Endothelial cell of hepatic sinusoid (primary cell): Measurements from ENCODE around the gene PER1.

Experiments used
- in situ Hi-C: cut with HindIII; loops from 2 replicates; pipeline ENCODE4 v1.10.0; 2017; ENCODE audit warnings: low sequenced_read_pairs

PER1 gene

DNA sequence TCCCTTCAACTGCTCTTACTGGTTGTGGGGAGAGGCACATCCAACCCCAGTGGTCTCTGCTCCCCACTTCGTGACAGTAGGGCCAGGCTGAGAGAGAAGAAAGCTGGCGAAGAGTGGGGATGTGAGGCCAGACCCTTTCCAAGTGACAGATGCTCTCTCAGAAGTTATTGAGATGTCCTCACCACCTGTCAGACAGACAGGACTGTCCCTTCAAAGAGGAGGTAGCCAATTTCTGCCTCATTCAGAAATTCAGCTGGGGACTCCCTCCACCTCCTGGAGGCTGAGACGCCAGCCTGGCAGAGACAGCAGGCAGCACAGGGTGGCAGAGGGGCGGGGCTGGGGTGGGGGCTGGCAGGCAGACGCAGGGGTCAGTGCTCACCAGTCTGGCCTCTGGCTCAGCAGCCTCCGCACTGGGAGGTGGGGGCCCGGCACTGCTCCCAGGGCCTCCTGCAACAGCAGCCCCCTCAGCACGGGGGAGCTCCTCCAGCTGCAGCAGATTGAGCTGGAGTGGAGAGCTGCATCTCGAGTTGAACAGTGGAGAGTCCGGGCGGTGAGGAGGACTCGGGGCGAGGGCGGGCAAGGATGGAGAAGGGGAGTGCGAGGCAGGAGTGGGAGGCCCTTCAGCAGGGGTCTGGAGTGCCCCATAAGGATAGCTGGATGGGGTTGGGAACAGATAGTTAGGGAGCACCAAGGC, 9.2 kb downstream of the PER1 start:
- in situ Hi-C loops, result no loop called here

DNA sequence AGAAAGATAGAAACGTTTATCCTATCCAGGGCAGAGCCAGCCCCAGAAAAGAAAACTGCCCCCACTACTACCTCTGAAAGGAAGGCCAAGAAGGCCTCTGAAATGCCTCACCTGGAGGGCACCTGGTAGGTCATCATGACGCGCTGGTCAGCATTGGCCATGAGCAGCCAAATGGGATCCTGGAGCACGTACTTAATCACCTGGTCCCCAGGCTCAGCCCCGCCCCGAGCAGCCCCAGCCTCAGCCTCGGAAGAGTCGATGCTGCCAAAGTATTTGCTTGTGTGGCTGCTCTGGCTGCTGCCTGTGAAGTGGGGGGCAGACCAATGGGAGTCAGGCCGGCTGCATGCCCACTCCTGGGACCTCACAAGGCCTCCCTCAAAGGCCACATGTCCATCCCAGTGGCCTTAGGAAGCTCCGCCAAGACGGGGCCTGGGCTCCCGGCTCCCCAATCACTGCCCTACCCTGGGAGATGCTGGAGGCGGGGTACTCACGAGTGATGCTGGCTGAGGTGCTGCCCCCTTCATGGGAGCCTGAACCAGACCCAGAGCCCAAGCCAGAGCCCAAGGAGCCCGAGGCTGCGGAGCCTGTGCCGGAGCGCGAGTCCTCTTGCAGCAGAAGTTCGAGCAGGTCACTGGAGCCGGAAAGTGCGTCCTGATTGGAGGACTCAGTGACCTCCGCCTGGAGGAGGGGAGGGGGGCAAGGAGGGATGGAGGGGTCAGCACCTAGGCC, 9.9 kb downstream of the PER1 start:
- in situ Hi-C loops, result no loop called here

DNA sequence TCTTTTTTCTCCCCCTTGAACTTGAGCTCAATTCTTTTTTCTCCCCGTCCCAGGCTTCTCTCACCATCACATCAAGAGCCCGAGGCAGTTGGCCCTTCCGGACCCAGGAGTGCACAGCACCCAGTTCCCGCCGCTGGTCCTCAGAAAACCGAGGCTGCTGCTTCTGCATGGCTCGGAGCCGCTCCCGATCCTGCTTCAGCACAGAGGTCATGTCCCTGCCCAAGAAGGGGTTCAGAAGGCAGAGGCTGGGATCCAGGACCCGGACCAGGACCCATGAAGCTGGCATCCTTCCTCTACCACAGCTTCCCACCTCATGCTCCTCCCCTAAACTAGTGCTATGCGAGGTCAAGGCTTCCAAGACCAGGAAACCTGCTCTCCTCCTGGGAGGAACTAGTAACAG, 10.5 kb downstream of the PER1 start:
- in situ Hi-C loops, result no loop called here

DNA sequence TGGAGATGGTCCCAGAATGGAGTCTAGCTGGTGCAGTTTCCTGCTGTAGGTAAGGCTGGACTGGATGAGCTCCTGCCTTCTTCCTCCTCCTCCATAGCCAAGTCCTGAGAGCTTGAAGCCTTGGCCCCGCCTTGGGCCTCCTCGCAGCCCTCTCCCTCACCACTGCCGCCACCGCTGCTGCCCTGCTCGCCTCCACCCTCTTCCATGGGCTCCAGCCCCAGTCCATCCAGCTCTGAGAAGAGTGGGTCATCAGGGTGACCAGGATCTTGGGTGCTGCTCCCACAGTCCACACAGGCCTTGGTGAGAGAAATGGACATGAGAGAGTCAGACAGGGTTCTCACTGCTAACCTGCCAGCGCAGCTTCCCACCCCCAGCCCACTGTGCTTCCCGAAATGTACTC, 11.2 kb downstream of the PER1 start:
- in situ Hi-C loops, result no loop called here

DNA sequence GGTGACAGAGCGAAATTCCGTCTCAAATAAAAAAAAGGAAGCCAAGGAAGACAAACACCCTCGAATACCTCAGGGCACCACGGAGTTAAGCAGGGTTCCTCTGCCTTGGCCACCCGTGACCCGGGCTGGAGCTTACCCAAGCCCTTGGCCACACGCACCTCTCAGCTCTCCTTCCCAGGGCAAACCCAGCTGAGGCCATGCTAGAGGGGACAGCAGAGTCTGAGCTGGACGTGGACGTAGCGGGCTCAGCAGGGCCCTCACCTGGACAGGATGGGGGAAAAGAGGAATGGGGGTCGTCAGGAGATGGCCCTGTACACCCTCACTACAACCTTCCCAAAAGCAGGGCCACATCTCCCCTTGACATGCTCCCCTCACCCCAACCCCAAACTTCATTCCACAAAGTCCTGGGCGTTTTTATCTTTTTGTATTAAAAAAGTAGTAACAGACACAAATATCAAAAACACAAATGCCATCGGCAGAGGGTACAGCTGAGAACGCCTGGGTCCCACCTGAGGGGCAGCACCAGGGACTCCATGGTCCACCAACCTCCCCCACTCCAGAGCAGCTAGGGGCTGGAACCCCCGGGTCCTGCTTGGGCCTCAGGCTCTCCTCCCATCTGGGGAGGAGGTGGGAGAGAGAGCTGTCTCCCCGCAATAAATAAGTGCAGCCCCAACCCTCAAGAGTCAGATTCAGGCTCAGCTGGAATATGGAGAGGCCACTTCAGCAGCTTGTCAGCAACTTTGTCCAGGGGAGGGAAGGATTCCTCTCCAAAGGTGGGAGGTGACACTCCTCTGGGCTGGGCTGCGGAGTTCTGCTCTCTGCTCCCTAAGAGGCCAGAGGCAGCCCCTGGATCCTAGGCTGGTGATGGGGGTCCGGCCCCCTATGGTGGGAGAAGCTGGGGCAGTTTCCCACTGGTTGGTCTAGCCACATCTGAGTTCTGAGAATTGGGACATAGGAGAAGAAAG, 11.9 kb downstream of the PER1 start:
- in situ Hi-C loops, result no loop called here

DNA sequence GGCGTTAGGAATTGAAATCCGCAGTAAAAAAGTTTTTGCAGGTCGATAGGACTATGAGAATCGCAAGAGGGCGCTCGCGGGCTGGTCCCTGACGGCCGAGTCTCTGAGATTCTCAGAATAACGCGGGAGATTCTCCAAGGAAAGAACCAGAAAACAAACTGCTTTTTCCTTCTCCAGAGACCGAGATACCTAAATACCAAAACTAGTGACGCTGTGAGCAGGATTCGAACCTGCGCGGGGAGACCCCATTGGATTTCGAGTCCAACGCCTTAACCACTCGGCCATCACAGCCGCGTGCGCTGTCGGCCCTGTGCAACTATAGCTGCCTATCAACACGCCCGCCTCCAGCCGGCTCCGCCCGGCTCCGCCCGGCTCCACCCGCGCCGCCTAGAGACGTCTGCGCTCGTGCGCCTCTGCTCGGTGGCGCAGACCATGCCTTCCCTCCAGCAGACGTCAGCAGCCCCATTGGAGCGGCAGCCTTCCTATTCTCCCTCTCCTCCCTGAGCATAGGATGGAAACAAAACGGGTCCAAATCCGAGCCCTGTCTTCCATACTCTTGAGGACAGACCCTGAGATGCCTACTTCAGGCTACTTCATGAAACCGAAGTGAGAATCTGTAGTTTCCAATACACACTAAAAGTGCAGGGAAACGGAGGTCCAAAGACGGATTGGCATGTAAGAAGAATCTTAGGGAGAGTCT, 13.4 kb downstream of the PER1 start:
- in situ Hi-C loops, result no loop called here

DNA sequence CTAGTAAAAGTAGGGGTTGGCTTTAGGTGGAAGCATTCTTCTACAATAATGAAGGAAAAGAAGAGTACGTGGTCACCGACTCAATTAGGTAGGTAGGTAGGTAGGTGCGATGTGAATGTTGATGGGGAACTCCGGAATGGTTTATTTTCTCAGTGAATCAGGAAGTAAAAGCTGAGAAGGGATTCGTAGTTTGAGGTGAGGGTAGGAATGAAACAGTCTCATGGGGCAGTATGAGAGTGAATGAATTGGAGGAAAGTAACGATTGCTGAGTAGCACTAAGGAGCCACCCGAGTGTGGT, 13.9 kb downstream of the PER1 start:
- in situ Hi-C loops, result no loop called here

DNA sequence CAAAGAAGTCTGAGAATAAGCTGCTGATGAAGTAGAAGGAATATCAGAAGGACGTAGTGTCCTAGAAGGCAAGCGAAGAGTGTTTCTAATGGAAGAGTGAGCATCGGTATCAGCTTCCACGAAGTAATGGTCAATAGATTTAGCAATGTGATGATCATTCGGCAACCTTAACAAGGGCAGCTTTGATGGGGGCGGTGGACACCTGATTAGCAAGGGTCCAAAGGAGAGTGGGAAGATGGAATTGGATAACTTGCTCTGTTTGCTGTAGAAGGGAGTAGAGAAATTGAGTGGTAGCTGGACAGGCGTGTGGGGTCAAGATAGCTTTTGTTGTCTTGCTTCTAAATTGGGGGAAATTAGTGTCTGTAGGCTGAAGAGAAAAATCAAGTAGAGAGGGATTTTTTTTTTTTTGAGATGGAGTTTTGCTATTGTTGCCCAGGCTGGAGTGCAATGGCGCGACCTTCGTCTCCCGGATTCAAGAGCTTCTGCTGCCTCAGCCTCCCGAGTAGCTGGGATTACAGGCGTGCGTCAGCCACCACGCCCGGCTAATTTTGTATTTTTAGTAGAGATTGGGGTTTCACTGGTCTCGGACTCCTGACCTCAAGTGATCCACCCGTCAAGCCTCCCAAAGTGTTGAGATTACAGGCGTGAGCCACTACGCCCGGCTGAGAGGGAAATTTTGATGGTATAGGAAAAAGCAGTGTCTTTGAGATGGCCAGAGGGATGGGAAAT, 14.4 kb downstream of the PER1 start:
- in situ Hi-C loops, result no loop called here

DNA sequence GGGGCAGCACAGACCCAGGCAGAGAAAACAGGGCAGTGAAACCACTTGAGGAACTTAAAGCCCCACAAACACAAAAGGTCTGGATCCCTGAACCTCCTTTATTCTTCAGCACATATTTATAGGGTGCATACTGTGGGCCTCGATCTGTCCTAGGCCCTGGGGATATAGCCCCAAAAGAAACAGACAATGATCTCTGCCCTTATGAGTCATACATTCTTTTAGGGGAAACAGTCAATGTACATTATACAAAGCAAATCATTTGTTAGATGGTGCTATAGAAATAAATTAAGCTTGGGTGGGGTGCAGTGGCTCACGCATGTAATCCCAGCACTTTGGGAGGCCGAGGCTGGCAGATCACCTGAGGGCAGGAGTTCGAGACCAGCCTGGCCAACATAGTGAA, 18.3 kb downstream of the PER1 start:
- in situ Hi-C loops, result no loop called here

DNA sequence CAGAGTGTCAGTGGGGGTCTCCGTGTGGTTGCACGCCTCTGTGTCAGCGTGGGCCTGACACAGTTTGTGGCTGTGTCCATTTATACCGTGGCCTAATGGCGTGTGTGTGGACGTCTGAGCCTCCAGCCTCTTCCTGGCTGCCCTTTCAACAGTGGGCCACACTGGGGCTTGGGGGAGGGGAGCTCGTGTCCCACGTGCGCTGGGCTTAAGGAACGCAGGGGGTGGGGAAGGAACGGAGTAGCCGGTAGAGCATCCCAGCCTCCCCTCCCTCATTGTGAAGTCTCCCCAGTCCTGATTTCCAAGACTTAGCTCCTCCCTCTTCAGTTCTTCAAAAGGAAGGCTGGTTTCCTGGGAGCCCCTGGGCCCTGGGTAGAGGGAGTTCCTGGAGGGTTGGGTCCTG, 18.8 kb downstream of the PER1 start:
- in situ Hi-C loops, result no loop called here

DNA sequence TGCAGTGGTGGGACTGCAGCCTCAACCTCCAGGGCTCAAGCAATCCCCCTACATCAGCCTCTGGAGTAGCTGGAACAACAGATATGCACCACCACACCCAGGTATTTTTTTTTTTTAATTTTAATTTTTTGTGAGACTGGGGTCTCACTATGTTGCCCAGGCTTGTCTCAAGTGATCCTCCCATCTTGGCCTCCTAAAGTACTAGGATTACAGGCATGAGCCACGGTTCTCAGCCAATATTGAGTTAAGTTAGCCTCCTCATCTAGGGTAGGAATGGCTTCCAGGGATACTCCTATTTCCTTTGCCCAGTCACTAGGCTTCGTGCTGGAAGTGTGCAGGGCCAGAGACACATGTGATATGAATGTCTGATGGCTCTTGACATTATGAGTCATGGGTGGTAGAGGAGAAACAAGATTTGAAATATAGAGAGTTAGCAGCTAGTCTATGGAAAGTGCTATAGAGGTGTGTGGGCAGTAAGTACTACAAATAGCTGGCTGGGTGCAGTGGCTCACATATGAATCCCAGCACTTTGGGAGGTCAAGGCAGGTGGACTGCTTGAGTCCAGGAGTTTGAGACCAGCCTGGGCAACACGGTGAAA, 20.3 kb downstream of the PER1 start:
- in situ Hi-C loops, result no loop called here

DNA sequence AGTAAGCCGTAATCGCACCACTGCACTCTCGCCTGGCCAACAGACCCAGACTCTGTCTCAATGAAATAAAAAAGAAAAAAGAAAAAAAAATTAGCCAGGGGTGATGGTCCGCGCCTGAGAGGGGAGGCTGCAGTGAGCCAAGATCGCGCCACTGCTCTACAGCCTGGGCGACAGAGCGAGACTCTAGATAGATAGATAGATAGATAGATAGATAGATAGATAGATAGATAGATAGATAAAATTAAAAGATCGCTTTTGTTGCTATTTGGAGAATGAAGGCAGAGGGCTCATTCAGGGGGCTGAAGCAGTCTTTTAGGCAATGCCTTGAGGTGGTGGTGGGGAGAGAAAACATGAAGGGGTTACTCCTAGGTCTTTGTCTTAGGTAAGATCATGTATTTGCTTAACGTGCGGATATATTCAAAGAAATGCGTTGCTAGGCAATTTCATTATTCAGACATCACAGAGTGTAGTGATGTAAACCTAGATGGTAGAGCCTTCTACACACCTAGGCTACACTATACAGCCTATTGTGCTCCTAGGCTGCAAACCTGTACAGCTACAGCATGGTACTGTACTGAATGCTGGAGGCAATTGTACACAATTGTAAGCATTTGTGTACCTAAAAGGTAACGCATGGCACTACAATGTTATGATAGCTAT, 23.9 kb downstream of the PER1 start:
- in situ Hi-C loops, result no loop called here

DNA sequence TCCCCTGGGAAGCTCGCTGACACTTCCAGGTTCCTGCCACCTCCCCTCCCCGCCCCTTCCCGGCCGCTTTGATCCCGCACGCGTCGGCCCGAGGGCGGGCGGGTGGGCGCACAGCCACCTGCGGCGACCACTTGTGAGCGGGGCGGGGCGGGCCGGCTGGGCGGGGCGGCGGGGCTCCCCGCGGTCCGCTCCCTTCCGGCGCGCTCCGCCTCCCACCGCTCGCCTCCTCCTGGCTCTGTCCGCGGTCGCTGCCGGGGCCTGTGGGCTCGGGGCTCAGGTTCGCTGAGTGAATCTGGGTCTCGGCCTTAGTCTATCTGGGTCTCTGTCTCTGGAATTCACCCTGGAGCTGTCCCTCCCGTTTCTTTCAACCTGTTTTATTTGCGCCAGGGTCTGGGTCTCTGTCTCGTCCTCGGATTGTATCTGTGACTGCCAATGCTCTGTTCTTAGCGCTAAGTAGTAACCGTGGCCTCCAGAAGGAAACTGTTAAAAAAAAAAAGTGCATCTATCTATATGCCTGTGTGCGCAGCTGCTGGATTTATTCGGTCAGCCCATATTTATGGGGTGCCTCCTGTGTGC, 25.6 kb downstream of the PER1 start:
- in situ Hi-C loops, result no loop called here

DNA sequence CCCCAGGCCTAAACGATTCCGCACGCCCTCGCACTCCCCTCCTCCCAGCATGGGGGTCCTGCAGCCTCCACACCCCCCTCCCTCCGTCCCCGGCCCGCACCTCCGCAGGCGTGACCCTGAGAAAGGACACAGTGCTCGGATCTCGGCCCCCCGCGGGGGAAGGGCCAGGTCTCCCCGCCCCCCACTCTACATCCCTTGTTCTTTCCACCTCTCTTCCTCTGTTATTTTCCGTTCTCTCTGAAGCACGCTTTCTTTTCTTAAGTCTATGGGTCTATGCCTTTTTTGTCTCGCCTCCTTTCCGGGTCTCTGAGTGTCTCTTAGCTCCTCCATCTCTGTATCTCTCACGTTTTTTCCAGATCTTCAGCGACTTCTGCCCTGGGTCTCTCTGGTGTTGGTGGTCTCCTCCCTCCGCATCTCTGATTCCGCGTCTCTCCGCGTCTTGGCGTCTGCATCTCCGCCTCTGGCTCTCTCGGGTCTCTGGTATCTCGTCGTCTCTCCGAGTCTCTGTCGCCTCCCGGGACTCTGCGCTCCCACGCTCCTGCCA, 26.2 kb downstream of the PER1 start:
- in situ Hi-C loops, result no loop called here

DNA sequence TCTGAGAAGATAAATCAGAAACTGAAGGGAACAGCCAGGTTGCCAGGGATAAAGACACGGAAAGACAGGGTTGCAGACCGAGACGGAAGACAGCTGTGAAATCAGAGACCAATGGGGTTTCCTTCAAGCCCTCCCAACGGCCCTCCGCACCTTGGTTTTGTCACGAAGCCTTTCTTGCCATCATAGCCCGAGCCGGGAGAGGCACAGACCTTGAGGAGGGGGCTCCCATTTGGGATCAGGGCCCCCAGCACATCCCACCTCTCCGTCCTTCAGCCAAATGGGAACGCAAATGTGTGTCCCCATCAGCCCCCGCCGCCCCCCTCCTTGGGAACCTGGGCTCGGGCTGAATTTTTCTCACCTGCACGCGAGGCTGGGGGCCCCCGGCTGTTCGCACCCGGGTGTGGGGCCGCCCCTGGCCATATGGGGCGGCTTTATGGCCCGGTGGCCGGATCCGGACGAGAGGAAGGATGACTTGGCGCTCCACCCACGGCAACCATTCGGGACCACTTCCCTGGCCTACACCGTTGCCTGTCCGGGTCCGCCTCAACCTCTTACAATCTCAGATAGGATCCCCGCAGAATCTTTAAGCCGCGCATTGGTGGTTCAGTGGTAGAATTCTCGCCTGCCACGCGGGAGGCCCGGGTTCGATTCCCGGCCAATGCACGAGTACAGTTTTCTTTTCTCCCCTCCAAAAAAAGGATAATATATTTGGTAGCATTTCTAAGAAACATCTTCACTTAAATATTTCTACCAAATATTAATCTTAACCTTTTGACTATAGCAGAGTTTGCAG, 26.9 kb downstream of the PER1 start:
- in situ Hi-C loops, result no loop called here

DNA sequence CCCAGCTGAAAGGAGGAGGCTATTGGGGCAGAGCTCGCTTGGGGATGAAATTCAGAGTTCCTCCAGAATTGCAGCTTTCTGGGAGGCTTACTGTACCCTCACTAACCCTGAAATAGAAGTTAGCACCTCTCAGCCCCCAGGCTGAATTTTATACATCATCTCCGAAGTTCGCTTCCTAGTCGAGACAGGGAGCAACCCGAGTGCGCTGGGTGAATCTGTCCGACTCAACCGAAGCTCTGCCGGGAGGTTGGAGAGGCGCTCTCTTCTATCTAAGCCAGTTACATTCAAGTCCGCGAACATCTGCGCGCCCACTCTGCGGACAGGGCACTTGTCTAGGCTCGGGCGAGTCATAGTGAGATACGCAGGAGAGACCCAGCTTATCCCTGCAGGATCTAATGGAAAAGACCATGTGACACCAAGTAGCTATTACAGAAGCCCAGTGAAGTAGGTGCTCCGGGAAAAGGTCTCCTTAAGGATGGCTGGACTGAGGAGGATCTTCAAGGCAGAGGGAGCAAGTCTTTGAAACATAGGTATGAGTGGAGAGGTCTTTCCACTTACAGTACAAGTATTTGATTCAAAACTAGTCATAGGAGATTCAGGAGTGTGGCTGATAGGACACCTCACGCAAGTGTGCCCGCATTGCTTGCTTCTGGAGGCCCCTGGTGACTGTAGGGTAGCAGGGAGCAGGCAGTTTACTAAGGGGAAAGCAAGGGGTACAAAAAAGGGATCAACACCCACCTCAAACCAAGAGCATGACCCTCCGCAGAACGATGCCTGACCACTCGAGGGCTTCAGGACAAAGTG, 27.7 kb downstream of the PER1 start:
- in situ Hi-C loops, result loop anchor here (5.0 kb wide), 1 partner anchor 63 kb away; no protein-coding TSS in a partner anchor

DNA sequence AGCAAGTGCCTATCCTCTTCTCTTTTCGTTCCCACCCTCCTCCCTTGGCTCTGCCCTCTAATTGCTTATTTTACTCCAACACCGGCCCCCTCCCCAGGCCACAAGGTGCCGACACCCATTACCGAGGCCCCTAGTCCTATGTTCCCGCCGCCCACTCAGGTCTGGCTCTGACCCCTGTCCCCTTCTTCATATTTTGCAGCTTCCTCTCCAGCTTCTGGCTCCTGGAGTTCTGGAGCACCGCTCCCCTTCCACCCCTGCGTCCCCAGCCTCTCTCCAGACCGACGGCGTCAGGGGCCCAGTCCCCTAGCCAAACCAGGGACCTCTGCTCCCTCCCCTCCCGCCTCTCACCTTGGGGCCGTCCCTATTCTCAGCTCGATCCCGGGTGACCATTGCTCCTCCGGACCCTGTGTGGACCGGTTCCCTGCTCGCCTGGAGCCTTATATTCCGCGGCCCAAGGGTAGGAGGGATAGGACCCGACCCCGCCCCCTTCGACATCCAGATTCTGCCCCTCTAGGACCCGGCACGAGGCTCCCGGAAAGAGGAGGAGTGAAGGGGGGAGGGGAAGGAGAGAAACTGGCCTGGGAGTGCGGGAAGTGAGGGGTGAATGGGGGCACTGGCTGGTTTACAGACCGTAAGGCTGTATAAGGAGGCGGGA, 28.4 kb downstream of the PER1 start, which contains the start of gene HES7:
TSS of gene HES7 (minus strand) at position 412 of the 655 bp plus-strand sequence. CDS start at position 390, 22 bp downstream.
- in situ Hi-C loops, result loop anchor here (5.0 kb wide), 1 partner anchor 63 kb away; no protein-coding TSS in a partner anchor
